Mammary epithelial cell (primary cell): ENCODE data around the gene FAXDC2.

Experiments used
- EZH2 ChIP-seq: IDR thresholded peaks from 2 replicates; pipeline ENCODE4 v1.6.1; 2012; ENCODE audit warnings: low read length, inconsistent platforms, borderline replicate concordance
- TF ChIP-seq, protein P1 (sequence below), 2 donors: IDR thresholded peaks in 1 of 2; conservative IDR thresholded peaks in 1 of 2; 2 replicates each; pipeline ENCODE4 v1.5.1; 2011 to 2012; ENCODE audit warnings: inconsistent platforms in 2 of 2, low read length in 2 of 2, mild to moderate bottlenecking in 2 of 2, control low read depth in 1 of 2, low read depth in 1 of 2; ENCODE audit not compliant: insufficient read depth in 1 of 2; ENCODE audit errors: extremely low read depth in 1 of 2

DNA sequence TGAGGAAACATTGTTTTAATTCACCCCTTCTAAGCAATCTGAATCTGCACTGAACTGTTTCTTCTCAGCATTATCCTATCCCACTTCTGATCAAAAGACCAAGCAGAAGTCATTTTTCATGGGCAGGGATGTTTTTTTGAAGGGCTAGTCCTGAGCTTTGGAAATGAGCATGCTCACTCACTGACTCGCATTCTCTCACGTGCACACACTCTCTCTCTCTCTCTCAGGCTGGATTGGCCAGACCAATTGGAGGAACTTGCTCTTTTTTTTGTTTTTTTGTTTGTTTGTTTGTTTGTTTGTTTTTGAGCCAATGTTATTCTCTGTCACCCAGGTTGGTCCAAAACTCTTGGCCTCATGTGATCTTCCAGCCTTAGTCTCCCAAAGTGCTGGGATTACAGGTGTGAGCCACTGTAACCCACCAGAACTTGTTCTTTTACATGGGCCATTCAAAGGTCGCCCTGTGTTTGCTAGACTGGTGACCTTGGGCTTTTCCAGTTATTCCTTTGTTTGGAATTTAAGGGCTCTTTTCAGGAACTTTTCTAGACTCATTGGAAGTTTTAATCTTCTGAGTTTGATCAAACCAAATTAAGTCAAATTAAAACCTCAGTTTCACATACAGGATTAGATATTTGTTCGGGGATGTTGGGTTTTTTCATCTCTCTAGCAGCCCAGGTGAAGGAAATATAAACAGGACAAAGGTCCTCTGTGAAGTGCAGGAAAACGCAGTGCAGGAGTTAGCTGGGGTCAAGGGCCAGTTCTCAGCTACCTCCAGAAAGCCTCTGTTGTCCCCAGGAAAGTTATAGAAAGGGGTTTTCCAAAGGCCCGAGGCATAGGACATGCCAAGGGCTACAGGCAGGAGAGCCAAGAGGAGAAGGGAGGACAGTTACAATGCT lies 13.1 kb downstream of the FAXDC2 start:
- TF ChIP-seq, protein P1, sequence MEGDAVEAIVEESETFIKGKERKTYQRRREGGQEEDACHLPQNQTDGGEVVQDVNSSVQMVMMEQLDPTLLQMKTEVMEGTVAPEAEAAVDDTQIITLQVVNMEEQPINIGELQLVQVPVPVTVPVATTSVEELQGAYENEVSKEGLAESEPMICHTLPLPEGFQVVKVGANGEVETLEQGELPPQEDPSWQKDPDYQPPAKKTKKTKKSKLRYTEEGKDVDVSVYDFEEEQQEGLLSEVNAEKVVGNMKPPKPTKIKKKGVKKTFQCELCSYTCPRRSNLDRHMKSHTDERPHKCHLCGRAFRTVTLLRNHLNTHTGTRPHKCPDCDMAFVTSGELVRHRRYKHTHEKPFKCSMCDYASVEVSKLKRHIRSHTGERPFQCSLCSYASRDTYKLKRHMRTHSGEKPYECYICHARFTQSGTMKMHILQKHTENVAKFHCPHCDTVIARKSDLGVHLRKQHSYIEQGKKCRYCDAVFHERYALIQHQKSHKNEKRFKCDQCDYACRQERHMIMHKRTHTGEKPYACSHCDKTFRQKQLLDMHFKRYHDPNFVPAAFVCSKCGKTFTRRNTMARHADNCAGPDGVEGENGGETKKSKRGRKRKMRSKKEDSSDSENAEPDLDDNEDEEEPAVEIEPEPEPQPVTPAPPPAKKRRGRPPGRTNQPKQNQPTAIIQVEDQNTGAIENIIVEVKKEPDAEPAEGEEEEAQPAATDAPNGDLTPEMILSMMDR (conservative IDR thresholded peaks at IDR 0.05 in 1 of 2, IDR thresholded peaks at IDR 0.05 in 1 of 2; ENCODE audit: extremely low read depth in 1 of 2, insufficient read depth in 1 of 2, low read depth in 1 of 2, low read length in 2 of 2): no peak
- no peak for TF ChIP-seq EZH2
